OCI-LY3 (cell line): ENCODE results near the gene HOXC9.

Experiments
- EZH2phosphoT487 ChIP-seq: fragments of 200-600 bp; shearing (Covaris generic); IDR thresholded peaks from 2 replicates; pipeline ENCODE4 v1.6.1; 2018; ENCODE audit warnings: antibody characterized with exemption, mixed run types, low read depth
- TF ChIP-seq, protein P1 (sequence below): fragments of 200-600, 300-600 bp; sonication (generic); IDR thresholded peaks from 2 replicates; pipeline ENCODE4 v1.5.1; 2014; ENCODE audit warnings: antibody characterized with exemption, low read length, low read depth

DNA sequence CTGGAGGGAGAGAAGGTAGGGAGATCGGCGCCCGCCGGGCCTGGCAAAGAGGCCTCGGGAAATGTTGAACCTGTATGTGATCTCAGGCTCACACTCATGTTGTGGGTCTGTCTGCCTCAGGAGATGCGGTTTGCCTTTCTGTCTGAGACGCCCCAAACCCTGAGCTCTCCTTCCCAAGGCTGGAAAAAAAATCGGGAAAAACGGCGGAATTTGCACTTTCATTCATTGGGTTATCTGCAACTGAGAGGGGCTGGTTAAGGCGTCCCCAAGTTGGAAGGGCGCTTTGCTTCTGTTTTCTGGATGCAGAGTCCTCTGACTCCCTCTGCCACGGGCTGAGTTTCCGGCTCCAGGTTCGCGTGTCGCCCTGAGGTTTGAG, 5.0 kb upstream of the HOXC9 start:
- TF ChIP-seq, protein P1, sequence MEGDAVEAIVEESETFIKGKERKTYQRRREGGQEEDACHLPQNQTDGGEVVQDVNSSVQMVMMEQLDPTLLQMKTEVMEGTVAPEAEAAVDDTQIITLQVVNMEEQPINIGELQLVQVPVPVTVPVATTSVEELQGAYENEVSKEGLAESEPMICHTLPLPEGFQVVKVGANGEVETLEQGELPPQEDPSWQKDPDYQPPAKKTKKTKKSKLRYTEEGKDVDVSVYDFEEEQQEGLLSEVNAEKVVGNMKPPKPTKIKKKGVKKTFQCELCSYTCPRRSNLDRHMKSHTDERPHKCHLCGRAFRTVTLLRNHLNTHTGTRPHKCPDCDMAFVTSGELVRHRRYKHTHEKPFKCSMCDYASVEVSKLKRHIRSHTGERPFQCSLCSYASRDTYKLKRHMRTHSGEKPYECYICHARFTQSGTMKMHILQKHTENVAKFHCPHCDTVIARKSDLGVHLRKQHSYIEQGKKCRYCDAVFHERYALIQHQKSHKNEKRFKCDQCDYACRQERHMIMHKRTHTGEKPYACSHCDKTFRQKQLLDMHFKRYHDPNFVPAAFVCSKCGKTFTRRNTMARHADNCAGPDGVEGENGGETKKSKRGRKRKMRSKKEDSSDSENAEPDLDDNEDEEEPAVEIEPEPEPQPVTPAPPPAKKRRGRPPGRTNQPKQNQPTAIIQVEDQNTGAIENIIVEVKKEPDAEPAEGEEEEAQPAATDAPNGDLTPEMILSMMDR = no peak
- TF ChIP-seq EZH2phosphoT487 = no peak
